GM12875 (cell line): ENCODE measurements around the gene UBE2C.

Source experiments
- H3K4me3 ChIP-seq: one replicate; pipeline ENCODE4 v1.5.1; 2011; ENCODE audit warnings: low read depth, low read length, control low read depth
- CTCF ChIP-seq: IDR thresholded peaks from 2 replicates; pipeline ENCODE4 v1.5.1; 2011; ENCODE audit warnings: low read depth, mild to moderate bottlenecking, control low read depth, inconsistent platforms, low read length, moderate library complexity, borderline replicate concordance; ENCODE audit not compliant: insufficient read depth

UBE2C gene

GRCh38 chr20:45774945-45775344 lies 37.5 kb upstream of the UBE2C start:
- no peak for TF ChIP-seq CTCF

GRCh38 chr20:45775411-45775810 lies 37.0 kb upstream of the UBE2C start:
- TF ChIP-seq CTCF: no peak

More at GRCh38 chr20:45774945-45775344, 37.5 kb upstream of the UBE2C start:
- H3K4me3 ChIP-seq: no peak overlapping the region

GRCh38 chr20:45776931-45777330 lies 35.5 kb upstream of the UBE2C start:
- no peak for TF ChIP-seq CTCF

More at GRCh38 chr20:45775411-45775810, 37.0 kb upstream of the UBE2C start:
- no peak overlapping the region for H3K4me3 ChIP-seq

GRCh38 chr20:45779011-45779915 lies 33.2 kb upstream of the UBE2C start:
- no peak overlapping the region for H3K4me3 ChIP-seq
- TF ChIP-seq CTCF: no peak

More at GRCh38 chr20:45776931-45777330, 35.5 kb upstream of the UBE2C start:
- no peak overlapping the region for H3K4me3 ChIP-seq

GRCh38 chr20:45780159-45780558 lies 32.3 kb upstream of the UBE2C start:
- TF ChIP-seq CTCF: no peak
- no peak overlapping the region for H3K4me3 ChIP-seq

- no peak for TF ChIP-seq CTCF
- H3K4me3 ChIP-seq: no peak overlapping the region
Measured at GRCh38 chr20:45781391-45781931, 31.0 kb upstream of the UBE2C start.

- TF ChIP-seq CTCF: no peak
- H3K4me3 ChIP-seq: no peak overlapping the region
Measured at GRCh38 chr20:45782890-45783289, 29.6 kb upstream of the UBE2C start.
